DLD1 (cell line): ENCODE data around the gene TLX1.

ENCODE experiments used
- in situ Hi-C: cut with HindIII; loops from 2 replicates; pipeline ENCODE4 v1.10.0; 2017; ENCODE audit warnings: low sequenced_read_pairs

The TLX1 gene

GRCh38 chr10:101130984-101131961 is at the start of gene TLX1:
TLX1 (plus strand) TSS chr10:101131300; CDS start chr10:101131542, 242 bp downstream.
- in situ Hi-C loops, result no loop called here

- in situ Hi-C loops, result no loop called here
Measured at GRCh38 chr10:101085846-101086245, 45.3 kb upstream of the TLX1 start.

- in situ Hi-C loops, result no loop called here
Measured at GRCh38 chr10:101087376-101087775, 43.7 kb upstream of the TLX1 start.

GRCh38 chr10:101087965-101088364 is 43.1 kb upstream of the TLX1 start:
- in situ Hi-C loops, result no loop called here

GRCh38 chr10:101089520-101090299 is 41.4 kb upstream of the TLX1 start:
- in situ Hi-C loops, result no loop called here

DNA sequence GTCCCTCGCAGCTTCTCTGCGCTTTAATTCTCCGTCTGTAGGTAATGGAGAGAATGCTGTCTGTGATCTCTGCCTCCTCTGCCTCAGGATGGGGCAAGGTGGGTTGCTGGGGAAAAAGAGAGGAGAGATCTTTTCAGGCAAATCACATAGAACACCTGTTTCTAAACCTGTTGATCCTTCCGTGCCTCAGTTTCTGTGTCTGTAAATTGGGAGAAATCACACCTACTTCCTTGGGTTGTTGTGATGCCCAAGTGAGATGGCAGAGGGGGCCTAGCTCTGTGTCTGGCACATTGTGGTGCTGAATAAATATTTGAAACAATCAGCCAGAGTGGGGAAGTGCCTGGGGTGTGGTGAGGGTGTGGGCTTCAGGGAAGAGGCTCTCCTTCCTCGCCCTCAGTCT is 40.5 kb upstream of the TLX1 start:
- in situ Hi-C loops, result no loop called here

GRCh38 chr10:101091546-101092290 is 39.4 kb upstream of the TLX1 start:
- in situ Hi-C loops, result no loop called here

DNA sequence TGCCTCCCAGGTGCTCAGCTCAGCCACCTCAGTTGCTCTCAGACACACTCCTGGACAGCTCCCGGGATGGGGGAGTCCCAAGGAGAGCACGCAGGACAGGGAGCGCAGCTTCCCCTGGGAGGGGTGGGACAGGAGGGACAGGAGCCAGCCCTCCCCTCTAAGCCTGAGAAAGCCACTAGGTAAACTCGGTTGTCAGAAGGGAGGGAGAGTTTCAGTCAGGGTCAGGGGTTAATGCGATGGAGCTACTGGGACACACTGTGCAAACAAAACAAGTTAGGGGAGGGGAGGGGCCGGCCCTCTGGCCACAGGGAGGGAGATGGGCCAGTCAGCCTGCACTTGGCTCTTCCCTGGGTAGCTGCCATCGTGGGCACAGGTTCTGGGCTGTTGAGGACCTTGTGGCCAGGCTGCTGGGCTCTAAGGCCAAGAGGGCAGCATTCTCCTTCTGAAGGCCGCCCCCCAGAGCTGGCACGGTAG is 38.2 kb upstream of the TLX1 start:
- in situ Hi-C loops, result no loop called here

DNA sequence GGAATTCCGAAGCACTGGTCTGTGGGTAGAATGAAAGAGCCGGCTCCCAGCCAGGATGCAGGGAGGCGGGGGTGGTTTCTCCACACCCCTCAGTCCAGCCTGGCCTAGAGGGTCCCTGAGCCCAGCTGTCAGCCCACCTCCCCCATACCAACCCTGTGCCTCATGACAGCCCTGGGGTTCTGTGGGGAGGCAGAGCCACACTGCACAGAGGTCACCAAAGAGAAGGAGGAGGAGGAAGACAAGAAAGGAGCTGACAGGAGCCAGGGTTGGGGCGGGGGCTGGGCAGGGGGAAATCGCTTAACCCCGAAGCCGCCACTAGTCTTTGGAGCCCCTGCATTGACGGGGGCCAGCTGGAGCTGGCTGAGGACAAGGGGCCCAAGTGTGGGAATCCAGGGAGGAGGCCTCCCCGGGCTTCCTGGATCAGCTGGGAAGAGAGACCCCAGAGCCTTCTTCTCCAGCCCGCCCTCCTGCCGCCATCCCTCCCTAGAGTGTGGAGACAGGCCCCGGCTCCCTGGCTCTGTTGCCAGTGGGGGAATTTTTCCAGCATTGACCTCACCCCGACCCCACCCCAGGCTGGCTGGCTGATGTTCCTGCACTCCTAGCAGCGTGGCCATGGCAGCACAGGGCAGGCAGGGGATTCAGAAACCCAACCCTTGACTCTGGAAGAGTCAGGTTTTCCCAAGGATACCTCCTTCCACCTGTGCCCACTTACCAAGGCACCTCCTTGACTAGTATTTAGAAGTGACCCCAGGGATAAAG is 36.8 kb upstream of the TLX1 start:
- in situ Hi-C loops, result no loop called here

DNA sequence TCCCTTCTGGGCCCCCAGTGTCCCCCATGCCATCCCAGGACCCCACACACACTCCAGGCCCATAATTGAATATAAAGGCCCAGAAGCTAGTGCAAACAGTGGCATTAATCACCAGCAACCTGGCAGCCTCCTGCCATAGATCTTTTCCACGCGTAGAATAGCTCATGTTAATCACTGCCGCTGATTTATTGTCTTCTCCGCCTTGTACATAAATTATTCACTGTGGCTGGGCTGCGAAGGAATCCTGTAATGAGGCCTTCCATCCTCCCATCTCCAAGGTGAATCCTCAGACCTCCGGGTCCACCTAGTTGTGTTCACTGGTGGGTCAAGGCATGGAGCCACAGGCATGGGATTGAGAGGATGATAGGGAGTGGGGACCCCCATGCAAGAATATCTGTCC is 36.1 kb upstream of the TLX1 start:
- in situ Hi-C loops, result no loop called here

DNA sequence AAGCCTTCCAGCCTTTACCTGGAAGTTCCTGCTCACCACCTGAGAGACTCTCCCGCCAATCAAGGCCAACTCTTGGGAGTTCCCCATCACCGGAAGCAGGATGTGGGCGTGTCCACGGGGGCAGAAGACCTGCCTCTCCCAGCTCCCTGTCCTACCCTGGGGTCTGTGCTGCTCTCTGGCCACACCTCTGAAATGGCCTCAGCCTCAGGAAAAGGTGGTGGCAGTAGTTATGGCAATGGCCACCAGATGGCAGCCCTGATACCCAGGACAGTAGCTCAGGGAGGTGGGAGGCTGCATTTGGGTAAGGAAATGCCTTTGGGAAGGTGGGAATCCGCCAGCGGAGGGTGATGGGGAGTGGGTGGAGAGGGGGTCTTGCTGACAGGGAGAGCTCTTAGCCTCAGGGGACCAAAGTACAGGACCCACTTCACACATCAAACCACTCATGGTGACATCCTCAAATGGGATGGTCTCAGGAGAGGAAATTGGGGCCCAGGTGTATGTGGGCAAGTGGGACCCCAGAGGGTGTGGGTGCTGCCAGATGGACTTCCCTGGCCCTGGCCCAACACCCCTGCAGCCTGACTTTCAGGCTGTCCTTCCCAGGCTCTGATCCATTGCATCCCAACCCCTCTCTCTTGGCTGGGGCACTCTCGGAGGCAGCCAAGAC is 35.4 kb upstream of the TLX1 start:
- in situ Hi-C loops, result no loop called here

- in situ Hi-C loops, result no loop called here
Measured at GRCh38 chr10:101096378-101096777, 34.7 kb upstream of the TLX1 start.

DNA sequence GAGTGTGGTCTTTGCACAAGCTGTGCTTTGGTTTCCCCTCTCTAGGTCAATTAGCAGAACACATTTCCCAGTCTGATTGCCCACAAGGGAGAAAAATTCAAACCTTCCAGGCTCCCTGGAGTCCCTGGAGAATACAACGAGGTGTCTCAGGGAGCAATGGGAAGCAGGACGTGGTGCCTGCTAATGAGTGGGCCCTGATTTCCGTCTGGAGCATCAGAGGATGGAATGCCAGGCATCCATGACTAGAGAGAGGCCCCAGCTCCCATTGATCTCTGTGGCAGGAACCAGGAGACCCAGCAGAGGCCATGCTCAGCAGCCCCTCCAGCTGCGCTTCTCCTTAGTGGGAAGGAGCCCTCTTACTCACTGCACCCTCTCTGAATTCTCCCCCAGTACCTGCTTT is 33.2 kb upstream of the TLX1 start:
- in situ Hi-C loops, result no loop called here

DNA sequence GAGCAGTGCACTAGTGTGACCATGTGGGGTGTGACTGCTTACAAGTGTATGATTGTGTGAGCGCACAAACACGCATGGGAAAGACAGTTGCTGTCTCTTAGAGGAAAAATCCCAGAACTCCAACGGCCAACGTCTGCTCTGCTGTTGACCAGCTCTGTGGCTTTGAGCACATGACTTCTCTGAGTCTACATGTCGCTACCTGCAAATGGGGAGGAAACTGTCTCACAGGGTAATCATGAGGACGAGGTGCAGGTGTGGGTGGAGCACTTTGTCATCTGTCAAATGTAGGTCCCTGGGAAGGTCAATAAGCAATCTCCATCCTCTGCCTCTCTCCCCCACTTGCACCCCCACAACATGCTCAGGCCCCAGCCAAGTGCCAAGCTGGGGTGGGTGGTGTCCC is 31.2 kb upstream of the TLX1 start:
- in situ Hi-C loops, result no loop called here

- in situ Hi-C loops, result no loop called here
Measured at GRCh38 chr10:101101372-101101881, 29.7 kb upstream of the TLX1 start.

DNA sequence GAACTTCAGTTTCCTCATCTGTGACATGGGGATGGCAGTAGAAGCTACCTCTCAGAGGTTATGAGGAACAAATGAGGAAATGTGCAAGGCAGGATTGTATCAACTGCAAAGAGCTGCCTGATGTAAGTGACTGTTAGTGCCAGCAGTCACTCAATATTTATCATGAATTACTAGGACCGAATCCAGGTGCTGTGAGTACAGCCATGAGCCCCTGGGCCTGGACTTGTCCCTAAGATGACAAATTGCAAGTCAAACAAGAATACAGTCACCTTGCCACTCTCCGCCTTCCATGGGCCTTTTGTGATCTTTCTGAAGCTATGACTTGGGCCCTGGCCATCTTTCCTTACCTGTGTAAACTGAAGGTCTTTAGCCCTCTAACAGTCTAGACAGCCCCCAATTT is 27.7 kb upstream of the TLX1 start:
- in situ Hi-C loops, result no loop called here

- in situ Hi-C loops, result no loop called here
Measured at GRCh38 chr10:101106351-101106750, 24.7 kb upstream of the TLX1 start.

GRCh38 chr10:101107771-101108170 is 23.3 kb upstream of the TLX1 start:
- in situ Hi-C loops, result no loop called here

GRCh38 chr10:101110856-101111523 is 20.1 kb upstream of the TLX1 start:
- in situ Hi-C loops, result no loop called here
